COR-L47 (cell line): ENCODE data around the gene ABTB2.
"Not testable (repeated sequence)": the region's sequence is repeated elsewhere in the genome, so short reads cannot be mapped to it uniquely, and the experiment has no call there.

Experiments
- DNase-seq: peaks from one replicate; lab custom pipeline; 2025; lab: John Stamatoyannopoulos, UW

The ABTB2 gene

GRCh38 chr11:34357701-34358257 lies at the start of gene ABTB2:
ABTB2 (minus strand) TSS chr11:34358010.
- peak; percentile 99 for DNase-seq

- DNase-seq: no peak
Observed at GRCh38 chr11:34407121-34407813, 49.5 kb upstream of the ABTB2 start.

GRCh38 chr11:34406413-34406812 lies 48.6 kb upstream of the ABTB2 start:
- DNase-seq: no peak

- no peak for DNase-seq
Observed at GRCh38 chr11:34405079-34405858, 47.5 kb upstream of the ABTB2 start.

- no peak for DNase-seq
Observed at GRCh38 chr11:34404280-34404679, 46.5 kb upstream of the ABTB2 start.

- DNase-seq: no peak
Observed at GRCh38 chr11:34403431-34403830, 45.6 kb upstream of the ABTB2 start.

- no peak for DNase-seq
Observed at GRCh38 chr11:34397811-34398210, 40.0 kb upstream of the ABTB2 start.

- no peak for DNase-seq
Observed at GRCh38 chr11:34397120-34397519, 39.3 kb upstream of the ABTB2 start.

- no peak for DNase-seq
Observed at GRCh38 chr11:34395916-34396550, 38.2 kb upstream of the ABTB2 start.

GRCh38 chr11:34394771-34395300 lies 37.0 kb upstream of the ABTB2 start:
- no peak for DNase-seq

- DNase-seq: no peak
Observed at GRCh38 chr11:34387653-34388052, 29.8 kb upstream of the ABTB2 start.

- DNase-seq: not testable (repeated sequence)
Observed at GRCh38 chr11:34386356-34386755, 28.5 kb upstream of the ABTB2 start.

- DNase-seq: no peak
Observed at GRCh38 chr11:34382532-34383276, 24.9 kb upstream of the ABTB2 start.

GRCh38 chr11:34381775-34382174 lies 24.0 kb upstream of the ABTB2 start:
- DNase-seq: no peak

GRCh38 chr11:34380696-34381095 lies 22.9 kb upstream of the ABTB2 start:
- no peak for DNase-seq

- DNase-seq: no peak
Observed at GRCh38 chr11:34379539-34379938, 21.7 kb upstream of the ABTB2 start.

- no peak for DNase-seq
Observed at GRCh38 chr11:34379079-34379478, 21.3 kb upstream of the ABTB2 start.

GRCh38 chr11:34373727-34374126 lies 15.9 kb upstream of the ABTB2 start:
- no peak for DNase-seq

- peak; percentile 35 for DNase-seq
Observed at GRCh38 chr11:34366522-34366921, 8.7 kb upstream of the ABTB2 start.

- no peak for DNase-seq
Observed at GRCh38 chr11:34364102-34364501, 6.3 kb upstream of the ABTB2 start.

- DNase-seq: no peak
Observed at GRCh38 chr11:34363363-34364084, 5.7 kb upstream of the ABTB2 start.
